Measurements from ENCODE around the gene KCNJ6. TPM values are rescaled to one million over a fixed set of nuclear protein-coding genes. Genes with fewer than 3 reads are reported as not detected.

KCNJ6 gene
- total and polyA plus RNA-seq, 2 of the 8 experiments (the other 6 are each of a cell fraction or from before 2014, with no cell fraction given), result 0.51 to 1.2 TPM

GRCh38 chr21:37828556-37828955 lies 87.7 kb downstream of the KCNJ6 start (continued):
- TF ChIP-seq SP1 (IDR thresholded peaks at IDR 0.05; ENCODE audit: low read depth, low read length) (no peak), POLR2A (IDR thresholded peaks at IDR 0.05; ENCODE audit: control extremely low read depth in 1 of 2, low read depth in 2 of 2, low read length in 2 of 2) (no peak), EZH2 (IDR thresholded peaks at IDR 0.05; ENCODE audit: low read depth, low read length, severe bottlenecking) (no peak), KDM4A (IDR thresholded peaks at IDR 0.05; ENCODE audit: low read depth, low read length, severe bottlenecking) (no peak), NRF1 (IDR thresholded peaks at IDR 0.05; ENCODE audit: low read depth, low read length) (no peak), GABPA (IDR thresholded peaks at IDR 0.05; ENCODE audit: borderline replicate concordance, insufficient read depth, low read length) (no peak), EGR1 (IDR thresholded peaks at IDR 0.05; ENCODE audit: borderline replicate concordance, low read depth, low read length) (no peak), SIX5 (IDR thresholded peaks at IDR 0.05; ENCODE audit: low read depth, low read length) (no peak), RAD21 (IDR thresholded peaks at IDR 0.05 in 1 of 2, conservative IDR thresholded peaks at IDR 0.05 in 1 of 2; ENCODE audit: low read depth in 2 of 2, low read length in 2 of 2) (no peak)
- TF ChIP-seq, protein P1, sequence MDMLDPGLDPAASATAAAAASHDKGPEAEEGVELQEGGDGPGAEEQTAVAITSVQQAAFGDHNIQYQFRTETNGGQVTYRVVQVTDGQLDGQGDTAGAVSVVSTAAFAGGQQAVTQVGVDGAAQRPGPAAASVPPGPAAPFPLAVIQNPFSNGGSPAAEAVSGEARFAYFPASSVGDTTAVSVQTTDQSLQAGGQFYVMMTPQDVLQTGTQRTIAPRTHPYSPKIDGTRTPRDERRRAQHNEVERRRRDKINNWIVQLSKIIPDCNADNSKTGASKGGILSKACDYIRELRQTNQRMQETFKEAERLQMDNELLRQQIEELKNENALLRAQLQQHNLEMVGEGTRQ (IDR thresholded peaks at IDR 0.05; ENCODE audit: low read length), result no peak
- TF ChIP-seq, protein P2, sequence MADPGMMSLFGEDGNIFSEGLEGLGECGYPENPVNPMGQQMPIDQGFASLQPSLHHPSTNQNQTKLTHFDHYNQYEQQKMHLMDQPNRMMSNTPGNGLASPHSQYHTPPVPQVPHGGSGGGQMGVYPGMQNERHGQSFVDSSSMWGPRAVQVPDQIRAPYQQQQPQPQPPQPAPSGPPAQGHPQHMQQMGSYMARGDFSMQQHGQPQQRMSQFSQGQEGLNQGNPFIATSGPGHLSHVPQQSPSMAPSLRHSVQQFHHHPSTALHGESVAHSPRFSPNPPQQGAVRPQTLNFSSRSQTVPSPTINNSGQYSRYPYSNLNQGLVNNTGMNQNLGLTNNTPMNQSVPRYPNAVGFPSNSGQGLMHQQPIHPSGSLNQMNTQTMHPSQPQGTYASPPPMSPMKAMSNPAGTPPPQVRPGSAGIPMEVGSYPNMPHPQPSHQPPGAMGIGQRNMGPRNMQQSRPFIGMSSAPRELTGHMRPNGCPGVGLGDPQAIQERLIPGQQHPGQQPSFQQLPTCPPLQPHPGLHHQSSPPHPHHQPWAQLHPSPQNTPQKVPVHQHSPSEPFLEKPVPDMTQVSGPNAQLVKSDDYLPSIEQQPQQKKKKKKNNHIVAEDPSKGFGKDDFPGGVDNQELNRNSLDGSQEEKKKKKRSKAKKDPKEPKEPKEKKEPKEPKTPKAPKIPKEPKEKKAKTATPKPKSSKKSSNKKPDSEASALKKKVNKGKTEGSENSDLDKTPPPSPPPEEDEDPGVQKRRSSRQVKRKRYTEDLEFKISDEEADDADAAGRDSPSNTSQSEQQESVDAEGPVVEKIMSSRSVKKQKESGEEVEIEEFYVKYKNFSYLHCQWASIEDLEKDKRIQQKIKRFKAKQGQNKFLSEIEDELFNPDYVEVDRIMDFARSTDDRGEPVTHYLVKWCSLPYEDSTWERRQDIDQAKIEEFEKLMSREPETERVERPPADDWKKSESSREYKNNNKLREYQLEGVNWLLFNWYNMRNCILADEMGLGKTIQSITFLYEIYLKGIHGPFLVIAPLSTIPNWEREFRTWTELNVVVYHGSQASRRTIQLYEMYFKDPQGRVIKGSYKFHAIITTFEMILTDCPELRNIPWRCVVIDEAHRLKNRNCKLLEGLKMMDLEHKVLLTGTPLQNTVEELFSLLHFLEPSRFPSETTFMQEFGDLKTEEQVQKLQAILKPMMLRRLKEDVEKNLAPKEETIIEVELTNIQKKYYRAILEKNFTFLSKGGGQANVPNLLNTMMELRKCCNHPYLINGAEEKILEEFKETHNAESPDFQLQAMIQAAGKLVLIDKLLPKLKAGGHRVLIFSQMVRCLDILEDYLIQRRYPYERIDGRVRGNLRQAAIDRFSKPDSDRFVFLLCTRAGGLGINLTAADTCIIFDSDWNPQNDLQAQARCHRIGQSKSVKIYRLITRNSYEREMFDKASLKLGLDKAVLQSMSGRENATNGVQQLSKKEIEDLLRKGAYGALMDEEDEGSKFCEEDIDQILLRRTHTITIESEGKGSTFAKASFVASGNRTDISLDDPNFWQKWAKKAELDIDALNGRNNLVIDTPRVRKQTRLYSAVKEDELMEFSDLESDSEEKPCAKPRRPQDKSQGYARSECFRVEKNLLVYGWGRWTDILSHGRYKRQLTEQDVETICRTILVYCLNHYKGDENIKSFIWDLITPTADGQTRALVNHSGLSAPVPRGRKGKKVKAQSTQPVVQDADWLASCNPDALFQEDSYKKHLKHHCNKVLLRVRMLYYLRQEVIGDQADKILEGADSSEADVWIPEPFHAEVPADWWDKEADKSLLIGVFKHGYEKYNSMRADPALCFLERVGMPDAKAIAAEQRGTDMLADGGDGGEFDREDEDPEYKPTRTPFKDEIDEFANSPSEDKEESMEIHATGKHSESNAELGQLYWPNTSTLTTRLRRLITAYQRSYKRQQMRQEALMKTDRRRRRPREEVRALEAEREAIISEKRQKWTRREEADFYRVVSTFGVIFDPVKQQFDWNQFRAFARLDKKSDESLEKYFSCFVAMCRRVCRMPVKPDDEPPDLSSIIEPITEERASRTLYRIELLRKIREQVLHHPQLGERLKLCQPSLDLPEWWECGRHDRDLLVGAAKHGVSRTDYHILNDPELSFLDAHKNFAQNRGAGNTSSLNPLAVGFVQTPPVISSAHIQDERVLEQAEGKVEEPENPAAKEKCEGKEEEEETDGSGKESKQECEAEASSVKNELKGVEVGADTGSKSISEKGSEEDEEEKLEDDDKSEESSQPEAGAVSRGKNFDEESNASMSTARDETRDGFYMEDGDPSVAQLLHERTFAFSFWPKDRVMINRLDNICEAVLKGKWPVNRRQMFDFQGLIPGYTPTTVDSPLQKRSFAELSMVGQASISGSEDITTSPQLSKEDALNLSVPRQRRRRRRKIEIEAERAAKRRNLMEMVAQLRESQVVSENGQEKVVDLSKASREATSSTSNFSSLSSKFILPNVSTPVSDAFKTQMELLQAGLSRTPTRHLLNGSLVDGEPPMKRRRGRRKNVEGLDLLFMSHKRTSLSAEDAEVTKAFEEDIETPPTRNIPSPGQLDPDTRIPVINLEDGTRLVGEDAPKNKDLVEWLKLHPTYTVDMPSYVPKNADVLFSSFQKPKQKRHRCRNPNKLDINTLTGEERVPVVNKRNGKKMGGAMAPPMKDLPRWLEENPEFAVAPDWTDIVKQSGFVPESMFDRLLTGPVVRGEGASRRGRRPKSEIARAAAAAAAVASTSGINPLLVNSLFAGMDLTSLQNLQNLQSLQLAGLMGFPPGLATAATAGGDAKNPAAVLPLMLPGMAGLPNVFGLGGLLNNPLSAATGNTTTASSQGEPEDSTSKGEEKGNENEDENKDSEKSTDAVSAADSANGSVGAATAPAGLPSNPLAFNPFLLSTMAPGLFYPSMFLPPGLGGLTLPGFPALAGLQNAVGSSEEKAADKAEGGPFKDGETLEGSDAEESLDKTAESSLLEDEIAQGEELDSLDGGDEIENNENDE (IDR thresholded peaks at IDR 0.05; ENCODE audit: insufficient replicate concordance, low read length), result no peak
